Fibroblast of villous mesenchyme (primary cell): ENCODE results near the gene UNC80. TPM values are rescaled to one million over a fixed set of nuclear protein-coding genes. Genes with fewer than 3 reads are reported as not detected.

Source experiments
- DNase-seq: peaks from one replicate; pipeline ENCODE4 v3.0.0-alpha.2; 2010; ENCODE audit warnings: low read depth
- H3K4me3 ChIP-seq: 2 replicates; pipeline ENCODE4 v1.5.1; 2011; ENCODE audit warnings: low read depth, mild to moderate bottlenecking, low read length
- total RNA-seq: library from RNA; depleted of rRNA; stranded (reverse); fragments of >200 nt; gene quantifications from 2 replicates; pipeline ENCODE4 v1.2.3, GENCODE V29; 2012
- TF ChIP-seq, protein P1 (sequence below): IDR thresholded peaks from 2 replicates; pipeline ENCODE4 v1.5.1; 2012; ENCODE audit warnings: low read depth, mild to moderate bottlenecking, low read length; ENCODE audit not compliant: insufficient read depth

Gene UNC80
- total RNA-seq, 1 donor, result not detected

- H3K4me3 ChIP-seq, result no peak overlapping the region
- peak; percentile 3 for DNase-seq
- TF ChIP-seq, protein P1, sequence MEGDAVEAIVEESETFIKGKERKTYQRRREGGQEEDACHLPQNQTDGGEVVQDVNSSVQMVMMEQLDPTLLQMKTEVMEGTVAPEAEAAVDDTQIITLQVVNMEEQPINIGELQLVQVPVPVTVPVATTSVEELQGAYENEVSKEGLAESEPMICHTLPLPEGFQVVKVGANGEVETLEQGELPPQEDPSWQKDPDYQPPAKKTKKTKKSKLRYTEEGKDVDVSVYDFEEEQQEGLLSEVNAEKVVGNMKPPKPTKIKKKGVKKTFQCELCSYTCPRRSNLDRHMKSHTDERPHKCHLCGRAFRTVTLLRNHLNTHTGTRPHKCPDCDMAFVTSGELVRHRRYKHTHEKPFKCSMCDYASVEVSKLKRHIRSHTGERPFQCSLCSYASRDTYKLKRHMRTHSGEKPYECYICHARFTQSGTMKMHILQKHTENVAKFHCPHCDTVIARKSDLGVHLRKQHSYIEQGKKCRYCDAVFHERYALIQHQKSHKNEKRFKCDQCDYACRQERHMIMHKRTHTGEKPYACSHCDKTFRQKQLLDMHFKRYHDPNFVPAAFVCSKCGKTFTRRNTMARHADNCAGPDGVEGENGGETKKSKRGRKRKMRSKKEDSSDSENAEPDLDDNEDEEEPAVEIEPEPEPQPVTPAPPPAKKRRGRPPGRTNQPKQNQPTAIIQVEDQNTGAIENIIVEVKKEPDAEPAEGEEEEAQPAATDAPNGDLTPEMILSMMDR, result no peak
These were observed 236.3 kb downstream of the UNC80 start for GRCh38 chr2:210007895-210008294.

- no peak overlapping the region for H3K4me3 ChIP-seq
- TF ChIP-seq, protein P1, result no peak
- no peak for DNase-seq
These were observed 237.5 kb downstream of the UNC80 start for GRCh38 chr2:210009126-210009525.

DNA sequence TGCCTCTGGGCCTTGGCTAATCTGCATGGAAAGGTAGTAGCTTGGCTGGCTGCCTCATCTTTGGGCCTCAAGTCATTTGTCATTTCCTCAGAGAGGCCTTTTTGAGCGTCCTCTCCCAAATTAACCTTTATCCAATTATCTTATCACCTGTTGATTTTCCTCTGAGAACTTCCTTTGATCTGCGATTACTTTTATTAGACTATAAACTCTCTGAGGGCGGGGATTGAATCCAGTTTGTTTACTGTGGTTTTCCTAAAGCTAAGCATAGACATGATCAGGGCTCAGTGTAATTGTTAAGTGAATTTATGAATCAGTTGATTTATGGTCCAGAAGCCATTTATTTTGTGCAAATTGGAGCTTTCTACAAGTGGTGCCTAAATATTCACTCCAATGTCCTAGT lies 238.3 kb downstream of the UNC80 start:
- no peak overlapping the region for H3K4me3 ChIP-seq
- TF ChIP-seq, protein P1, result no peak
- peak; percentile 12 for DNase-seq

DNA sequence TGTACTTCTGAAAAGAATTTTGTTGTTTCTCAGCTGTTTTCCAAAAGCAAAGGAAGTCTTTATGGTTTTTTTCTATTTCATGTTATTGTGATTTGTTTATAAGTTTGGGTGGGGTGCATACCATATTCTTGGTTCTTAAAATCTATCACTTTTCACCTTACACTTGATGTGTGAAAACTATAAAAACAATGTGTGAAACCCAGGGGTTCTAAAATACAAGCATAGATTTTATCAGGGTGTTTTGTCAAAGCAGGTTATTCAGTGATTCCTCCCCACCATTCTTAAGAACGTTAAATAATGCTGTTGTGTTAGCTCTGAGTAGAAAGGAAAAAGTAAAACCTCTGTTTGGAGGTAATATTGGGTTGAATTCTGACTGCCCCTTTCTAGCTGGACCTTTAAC lies 248.5 kb downstream of the UNC80 start:
- TF ChIP-seq, protein P1, result no peak
- DNase-seq, result no peak
- no peak overlapping the region for H3K4me3 ChIP-seq

GRCh38 chr2:210022824-210023223 lies 251.2 kb downstream of the UNC80 start:
- DNase-seq, result no peak
- H3K4me3 ChIP-seq, result no peak overlapping the region
- TF ChIP-seq, protein P1, result no peak

GRCh38 chr2:210027608-210028007 lies 256.0 kb downstream of the UNC80 start:
- TF ChIP-seq, protein P1, result no peak
- no peak for DNase-seq
- H3K4me3 ChIP-seq, result no peak overlapping the region

DNA sequence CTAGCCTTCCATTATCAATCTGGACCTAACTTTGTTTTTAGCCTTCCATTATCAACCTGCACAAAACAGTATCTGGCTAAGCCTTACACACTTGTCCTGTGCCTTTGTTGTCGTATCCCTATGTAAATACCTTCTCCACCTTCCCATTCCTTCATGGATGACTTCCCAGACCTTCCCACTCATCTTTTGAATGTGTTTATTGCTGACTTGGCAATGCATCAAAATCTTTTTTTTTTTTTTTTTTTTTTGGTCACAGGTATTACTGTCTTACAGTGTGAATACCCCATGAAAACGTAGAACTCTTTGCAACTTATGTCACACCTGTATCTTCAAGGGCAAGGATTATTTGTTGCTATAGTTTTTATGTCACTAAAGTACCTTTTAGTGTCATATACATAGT lies 256.5 kb downstream of the UNC80 start:
- H3K4me3 ChIP-seq, result no peak overlapping the region
- no peak for DNase-seq
- TF ChIP-seq, protein P1, result no peak
